Tongue (tissue), 2 donors: ENCODE data around the gene NTM. TPM values are rescaled to one million over a fixed set of nuclear protein-coding genes. Genes with fewer than 3 reads are reported as not detected.

Source experiments
- DNase-seq: peaks from one replicate; pipeline ENCODE4 v3.0.0-alpha.2; 2015
- total RNA-seq: library from RNA; depleted of rRNA; stranded (reverse); fragments of >200 nt; gene quantifications from one replicate; pipeline ENCODE4 v1.2.3, GENCODE V29; 2014

The NTM gene
- total RNA-seq, 1 donor from 2014 or later: 12.1 TPM

DNA sequence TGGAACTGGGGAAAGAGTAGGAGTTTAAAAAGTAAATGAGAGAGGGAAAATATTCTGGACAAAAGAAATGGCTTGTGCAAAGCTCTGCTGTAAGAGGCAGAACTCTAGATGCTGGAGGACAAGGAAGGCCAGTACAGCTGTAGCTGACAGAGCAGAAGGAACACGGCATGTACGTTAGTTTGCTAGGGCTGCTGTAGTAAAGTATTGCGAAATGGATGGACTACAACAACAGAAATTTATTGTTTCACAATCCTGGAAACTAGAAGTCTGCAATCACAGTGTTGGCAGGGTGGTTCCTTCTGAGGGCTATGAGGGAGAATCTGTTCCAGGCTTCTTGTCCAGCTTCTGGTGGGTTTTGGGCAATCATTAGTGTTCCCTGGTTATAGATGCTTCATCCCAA lies 454.4 kb downstream of the NTM start:
- no peak for DNase-seq

DNA sequence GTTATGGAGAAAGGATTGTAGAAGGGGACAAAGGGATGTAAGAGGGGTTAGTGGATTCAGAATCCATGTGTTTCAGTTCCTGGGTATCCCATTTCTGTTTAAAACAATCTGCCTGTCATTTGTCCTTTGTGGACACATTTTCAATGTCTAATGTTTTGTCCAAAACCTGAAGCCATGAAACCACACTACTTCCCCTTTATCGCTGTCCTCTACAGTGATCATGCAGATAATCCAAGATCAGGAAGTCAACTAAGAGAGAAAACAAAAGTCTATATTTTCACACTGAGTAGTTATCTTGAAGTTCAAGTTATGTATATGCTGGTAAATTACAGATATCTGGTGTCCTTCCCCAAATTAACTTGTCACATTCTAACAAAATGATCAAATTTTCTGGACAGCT lies 457.0 kb downstream of the NTM start:
- no peak for DNase-seq

- no peak for DNase-seq
These were observed 459.3 kb downstream of the NTM start for GRCh38 chr11:131829725-131830124.

DNA sequence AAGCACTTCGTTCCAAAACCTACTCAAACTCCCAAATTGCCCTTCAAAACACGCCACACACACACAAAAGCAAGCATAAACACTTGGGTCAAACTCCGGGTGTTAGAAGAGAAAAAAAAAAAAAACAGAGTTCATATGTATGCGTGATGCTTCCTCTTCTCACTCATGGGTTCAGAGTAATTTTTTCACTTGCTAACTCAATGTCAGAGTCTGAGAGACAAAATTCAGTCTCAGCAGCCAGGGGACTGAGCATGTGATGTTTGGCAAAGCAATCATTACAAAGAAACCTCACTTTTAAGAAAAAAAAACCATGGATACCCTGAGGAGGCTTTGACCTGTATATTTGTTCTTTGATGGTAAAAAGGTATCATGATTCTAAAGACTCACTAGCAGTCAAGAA lies 461.7 kb downstream of the NTM start:
- DNase-seq: no peak

GRCh38 chr11:131833366-131833765 lies 463.0 kb downstream of the NTM start:
- no peak for DNase-seq

DNA sequence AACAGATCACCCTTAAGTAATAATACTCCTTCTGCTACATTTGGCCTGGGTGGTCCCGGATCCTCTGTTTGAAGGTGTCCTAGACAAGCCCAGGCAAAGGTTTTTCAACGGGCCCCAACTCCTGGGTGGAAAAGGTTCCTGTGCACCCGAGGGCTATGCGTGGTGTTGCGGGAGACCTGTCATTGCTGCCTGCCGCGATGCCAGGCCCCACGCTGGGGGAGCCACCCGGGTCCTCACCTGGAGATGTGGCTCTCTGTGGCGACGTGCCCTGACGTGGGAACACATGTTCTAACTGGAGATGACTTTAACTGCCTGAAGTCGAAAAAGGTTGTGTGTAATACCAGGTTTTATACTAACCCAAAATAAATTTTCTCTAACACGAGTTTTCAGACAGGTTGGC lies 467.1 kb downstream of the NTM start:
- DNase-seq: no peak

DNA sequence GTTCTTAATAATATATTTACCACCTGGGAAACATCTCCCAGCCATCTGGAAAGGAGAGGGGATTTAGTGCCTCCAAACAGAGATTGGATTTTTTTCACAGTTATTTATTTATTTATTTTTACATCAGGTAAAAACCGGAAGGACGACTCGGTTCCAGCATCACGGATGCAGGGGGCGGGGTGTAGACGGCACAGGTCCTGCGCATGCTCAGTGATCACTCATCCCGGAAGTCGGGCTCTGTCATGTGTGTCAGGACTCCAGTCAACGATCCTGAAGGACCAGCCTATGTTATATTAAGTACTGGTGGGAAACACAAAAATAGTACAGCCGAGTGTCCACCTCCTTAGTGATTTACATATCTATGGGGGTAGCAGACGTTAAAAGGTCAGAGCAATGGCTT lies 467.6 kb downstream of the NTM start:
- DNase-seq: no peak

DNA sequence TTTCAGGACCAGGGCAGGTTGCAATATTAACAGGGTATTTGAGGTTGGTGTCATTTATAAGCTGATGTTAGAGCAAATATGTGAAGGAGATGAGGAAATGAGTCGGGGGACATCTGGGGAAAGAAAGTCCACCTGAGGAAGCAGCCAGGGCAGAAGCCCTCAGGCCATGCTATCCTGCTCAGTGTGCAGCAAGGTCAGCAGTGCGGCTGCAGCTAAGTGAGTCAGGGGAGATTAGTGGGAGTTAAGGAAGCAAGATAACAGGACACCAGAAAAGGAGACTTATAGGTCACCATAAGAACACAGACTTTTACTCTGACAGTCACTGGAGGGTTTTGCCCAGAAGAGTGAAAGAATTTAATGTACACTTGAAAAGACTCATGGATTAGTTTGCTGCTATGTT lies 468.9 kb downstream of the NTM start:
- DNase-seq: no peak

- DNase-seq: no peak
These were observed 470.1 kb downstream of the NTM start for GRCh38 chr11:131840545-131840944.

GRCh38 chr11:131841028-131841427 lies 470.6 kb downstream of the NTM start:
- no peak for DNase-seq

GRCh38 chr11:131841925-131842635 lies 471.7 kb downstream of the NTM start:
- DNase-seq: no peak

DNA sequence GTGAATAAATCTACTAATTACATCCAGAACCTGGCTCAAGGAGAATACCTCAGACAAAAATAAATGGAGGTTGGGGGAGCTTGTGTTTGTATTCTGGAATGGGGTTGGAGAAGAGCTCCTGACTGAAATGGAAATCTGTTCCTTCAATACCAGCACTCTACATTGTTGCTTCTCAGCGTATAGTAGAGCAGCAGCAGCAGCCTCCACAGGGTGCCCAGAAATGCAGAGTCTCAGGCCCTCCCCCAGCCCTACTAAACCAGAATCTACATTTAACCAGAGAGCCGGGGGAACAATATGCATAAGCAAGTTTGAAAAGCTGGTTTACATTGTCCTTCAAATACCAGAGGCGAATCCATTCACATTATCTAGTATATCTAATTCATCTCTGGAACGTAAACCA lies 474.8 kb downstream of the NTM start:
- no peak for DNase-seq

- DNase-seq: no peak
These were observed 479.1 kb downstream of the NTM start for GRCh38 chr11:131849485-131849884.

DNA sequence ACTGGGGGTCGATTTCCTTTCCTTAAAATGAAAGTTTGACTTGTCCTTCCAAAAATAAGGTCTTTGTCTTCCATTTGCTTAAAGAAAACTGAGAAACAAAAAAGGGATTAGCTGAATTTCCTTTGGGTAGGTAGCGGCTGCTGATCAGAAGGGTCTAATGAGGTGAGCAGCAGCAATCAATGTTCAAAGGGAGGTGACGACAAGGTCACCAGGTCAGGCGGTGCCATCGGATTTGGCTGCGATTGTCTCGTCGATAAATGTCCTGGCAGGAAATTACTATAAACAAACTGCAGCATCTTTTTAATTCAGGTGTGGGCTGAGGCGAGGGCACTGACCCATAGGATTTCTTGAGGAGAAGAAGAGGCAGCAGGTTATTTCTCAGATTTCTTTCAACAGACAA lies 480.1 kb downstream of the NTM start:
- DNase-seq: no peak

DNA sequence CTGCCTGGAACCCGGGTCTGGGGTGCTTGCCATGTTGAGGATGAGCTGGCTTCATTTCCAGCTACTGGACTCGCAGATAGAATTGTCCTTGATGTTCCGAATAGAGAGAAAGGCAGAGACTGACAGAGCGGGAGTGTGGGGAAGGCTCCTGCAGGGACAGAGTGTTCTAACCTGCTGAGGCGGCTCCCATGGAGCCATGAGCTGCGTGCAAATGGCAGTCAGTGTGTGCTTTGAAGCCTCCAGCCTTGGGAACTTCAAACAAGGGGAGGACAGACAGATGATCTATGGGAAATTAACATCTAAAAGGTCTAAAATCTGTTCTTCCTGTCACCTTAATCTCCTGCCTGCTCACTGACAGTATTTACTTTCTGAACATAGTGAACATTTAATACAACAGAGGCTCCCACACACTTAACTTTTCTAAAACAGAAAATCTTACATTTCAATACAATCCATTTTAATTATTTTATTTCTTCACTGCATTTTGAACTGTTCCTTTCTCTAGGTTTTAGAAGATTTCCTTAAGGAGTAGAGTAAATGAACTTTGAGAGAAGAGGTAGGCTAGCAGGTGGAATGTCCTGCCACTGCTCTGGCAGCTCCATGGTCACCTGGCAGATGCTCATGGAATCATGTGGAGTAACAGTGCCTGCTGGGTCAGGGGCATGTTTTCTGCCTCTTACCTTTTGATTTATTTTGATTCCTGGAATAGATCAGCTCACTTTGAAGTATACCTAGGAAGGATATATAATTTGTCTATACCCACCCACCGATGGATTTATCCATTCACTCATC lies 481.7 kb downstream of the NTM start:
- DNase-seq: no peak

GRCh38 chr11:131852757-131853156 lies 482.3 kb downstream of the NTM start:
- no peak for DNase-seq

DNA sequence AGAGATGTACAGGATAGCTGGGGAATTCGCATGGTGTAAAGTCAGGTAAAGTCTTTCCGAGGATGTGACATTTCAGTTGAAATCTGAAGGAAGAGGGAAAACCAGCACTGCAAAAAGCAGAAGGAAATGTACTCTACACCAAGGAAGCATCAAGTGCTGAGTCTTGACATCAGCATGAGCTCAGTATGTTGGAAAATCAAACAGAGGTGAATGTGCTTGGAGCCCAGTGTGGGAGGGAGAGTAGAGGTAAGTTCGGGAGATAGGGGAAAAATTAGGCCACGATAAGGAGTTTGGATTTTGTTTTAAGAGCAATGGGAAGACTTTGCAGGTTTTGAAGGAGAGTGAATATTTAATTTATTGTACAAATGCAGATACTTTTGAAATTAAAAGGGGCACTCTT lies 484.0 kb downstream of the NTM start:
- no peak for DNase-seq

GRCh38 chr11:131855320-131855719 lies 484.9 kb downstream of the NTM start:
- DNase-seq: no peak

GRCh38 chr11:131857246-131857645 lies 486.8 kb downstream of the NTM start:
- DNase-seq: no peak

GRCh38 chr11:131858505-131858904 lies 488.1 kb downstream of the NTM start:
- no peak for DNase-seq

- no peak for DNase-seq
These were observed 489.3 kb downstream of the NTM start for GRCh38 chr11:131859538-131860210.

- DNase-seq: no peak
These were observed 493.8 kb downstream of the NTM start for GRCh38 chr11:131864228-131864627.

GRCh38 chr11:131865860-131866259 lies 495.4 kb downstream of the NTM start:
- DNase-seq: no peak
